Activated CD4-positive, alpha-beta memory T cell treated with anti-CD3 and anti-CD28 coated beads for 36 hours (primary cell): ENCODE measurements around the gene RNASE7. TPM values are rescaled to one million over a fixed set of nuclear protein-coding genes. Genes with fewer than 3 reads are reported as not detected.

ENCODE experiments used
- CTCF ChIA-PET: fragments of 350-600 bp; sonication (Branson Sonifier 250); formaldehyde crosslinking; loops from one replicate; lab custom pipeline; 2021; ENCODE audit warnings: antibody characterized with exemption, inconsistent platforms; lab: Charles Lee
- POLR2A ChIA-PET: fragments of 350-600 bp; sonication (Branson Sonifier 250); formaldehyde crosslinking; loops from one replicate; lab custom pipeline; 2021; ENCODE audit warnings: antibody characterized with exemption; lab: Charles Lee
- DNase-seq: peaks from one replicate; pipeline ENCODE4 v3.0.0-alpha.2; 2020
- H3K27ac Mint-ChIP-seq: one replicate; pipeline ENCODE4 v1.8.0; 2021; ENCODE audit warnings: mixed read lengths
- H3K27me3 Mint-ChIP-seq: one replicate; pipeline ENCODE4 v1.8.0; 2021; ENCODE audit warnings: mixed read lengths
- H3K36me3 Mint-ChIP-seq: one replicate; pipeline ENCODE4 v1.8.0; 2021; ENCODE audit warnings: mixed read lengths
- H3K4me1 Mint-ChIP-seq: one replicate; pipeline ENCODE4 v1.8.0; 2021; ENCODE audit warnings: low read depth, mixed read lengths
- H3K4me3 Mint-ChIP-seq: one replicate; pipeline ENCODE4 v1.8.0; 2021; ENCODE audit warnings: mild to moderate bottlenecking, mixed read lengths
- H3K9me3 Mint-ChIP-seq: one replicate; pipeline ENCODE4 v1.8.0; 2021; ENCODE audit warnings: mixed read lengths
- intact Hi-C: fragments of 100-400 bp; cut with micrococcal nuclease; formaldehyde crosslinking; loops from one replicate; pipeline ENCODE4 v1.15.1; 2023
- total RNA-seq, 2 experiments: library from RNA; stranded (reverse); gene quantifications; one replicate each; pipeline ENCODE4 v1.2.3, GENCODE V29; 2021

The RNASE7 gene
- total RNA-seq, 2 experiments from 2014 or later, result not detected

GRCh38 chr14:21071225-21072030 is 29.3 kb downstream of the RNASE7 start:
- H3K27me3 Mint-ChIP-seq, result peaks cover 49% of the 10 kb centered on the region
- intact Hi-C loops, result loop anchor here (1.0 kb wide), 1 partner anchor 21 kb away; no protein-coding TSS in a partner anchor
- no peaks in the 10 kb centered on the region for H3K9me3 Mint-ChIP-seq
- CTCF ChIA-PET, result interaction anchor here (0.9 to 3.7 kb wide), 14 partner anchors 8 to 100 kb away, joined by 3 to 51 read pairs (median 6); partner anchors contain the start of gene ZNF219
- peak overlapping the region; percentile 60 for H3K4me3 Mint-ChIP-seq
- no peaks in the 10 kb centered on the region for H3K36me3 Mint-ChIP-seq
- no peak overlapping the region for H3K27ac Mint-ChIP-seq
- POLR2A ChIA-PET, result interaction anchor here (0.7 to 1.2 kb wide), 4 partner anchors 11 to 32 kb away, joined by 3 read pairs; no protein-coding TSS in a partner anchor
- DNase-seq, result peak; percentile 83
- H3K4me1 Mint-ChIP-seq, result peaks cover 33% of the 10 kb centered on the region

GRCh38 chr14:21072031-21072473 is 29.9 kb downstream of the RNASE7 start:
- no peak for DNase-seq
- POLR2A ChIA-PET, result interaction anchor here (1.0 to 1.1 kb wide), 2 partner anchors 10 to 15 kb away, joined by 3 read pairs; no protein-coding TSS in a partner anchor
- intact Hi-C loops, result no loop called here

GRCh38 chr14:21072781-21073339 is 30.7 kb downstream of the RNASE7 start:
- H3K4me1 Mint-ChIP-seq, result peaks cover 33% of the 10 kb centered on the region
- intact Hi-C loops, result no loop called here
- H3K4me3 Mint-ChIP-seq, result no peak overlapping the region
- H3K27ac Mint-ChIP-seq, result no peak overlapping the region
- peaks cover 39% of the 10 kb centered on the region for H3K27me3 Mint-ChIP-seq
- no peaks in the 10 kb centered on the region for H3K36me3 Mint-ChIP-seq
- CTCF ChIA-PET, result interaction anchor here (1.4 to 3.7 kb wide), 4 partner anchors 20 to 58 kb away, joined by 5 to 51 read pairs (median 34); no protein-coding TSS in a partner anchor
- POLR2A ChIA-PET, result no interaction called here
- DNase-seq, result no peak
- H3K9me3 Mint-ChIP-seq, result no peaks in the 10 kb centered on the region

More at GRCh38 chr14:21072031-21072473, 29.9 kb downstream of the RNASE7 start:
- H3K4me1 Mint-ChIP-seq, result peaks cover 33% of the 10 kb centered on the region
- CTCF ChIA-PET, result interaction anchor here (1.2 to 3.7 kb wide), 6 partner anchors 15 to 101 kb away, joined by 3 to 51 read pairs (median 20); no protein-coding TSS in a partner anchor
- no peak overlapping the region for H3K27ac Mint-ChIP-seq
- no peaks in the 10 kb centered on the region for H3K9me3 Mint-ChIP-seq
- H3K36me3 Mint-ChIP-seq, result no peaks in the 10 kb centered on the region
- H3K27me3 Mint-ChIP-seq, result peaks cover 44% of the 10 kb centered on the region
- H3K4me3 Mint-ChIP-seq, result peak overlapping the region; percentile 60

GRCh38 chr14:21073921-21074320 is 31.8 kb downstream of the RNASE7 start:
- DNase-seq, result no peak
- H3K4me1 Mint-ChIP-seq, result peaks cover 28% of the 10 kb centered on the region
- intact Hi-C loops, result no loop called here
- H3K27me3 Mint-ChIP-seq, result peaks cover 30% of the 10 kb centered on the region
- no peak overlapping the region for H3K27ac Mint-ChIP-seq
- H3K4me3 Mint-ChIP-seq, result no peak overlapping the region
- no peaks in the 10 kb centered on the region for H3K9me3 Mint-ChIP-seq
- ChIA-PET POLR2A (no interaction called here), CTCF (interaction anchor here (1.4 kb wide), 1 partner anchor 59 kb away, joined by 5 read pairs; no protein-coding TSS in a partner anchor)
- no peaks in the 10 kb centered on the region for H3K36me3 Mint-ChIP-seq

GRCh38 chr14:21074398-21075272 is 32.5 kb downstream of the RNASE7 start:
- intact Hi-C loops, result no loop called here
- CTCF ChIA-PET, result interaction anchor here (0.7 to 1.4 kb wide), 2 partner anchors 18 to 30 kb away, joined by 3 to 7 read pairs; no protein-coding TSS in a partner anchor
- H3K27me3 Mint-ChIP-seq, result peaks cover 23% of the 10 kb centered on the region
- no peaks in the 10 kb centered on the region for H3K9me3 Mint-ChIP-seq
- no peak for DNase-seq
- no peak overlapping the region for H3K27ac Mint-ChIP-seq
- H3K4me3 Mint-ChIP-seq, result no peak overlapping the region
- no peaks in the 10 kb centered on the region for H3K36me3 Mint-ChIP-seq
- H3K4me1 Mint-ChIP-seq, result peaks cover 21% of the 10 kb centered on the region
- POLR2A ChIA-PET, result no interaction called here

- no peak overlapping the region for H3K4me3 Mint-ChIP-seq
- H3K27ac Mint-ChIP-seq, result no peak overlapping the region
- CTCF ChIA-PET, result interaction anchor here (1.4 kb wide), 1 partner anchor 17 kb away, joined by 7 read pairs; no protein-coding TSS in a partner anchor
- H3K36me3 Mint-ChIP-seq, result no peaks in the 10 kb centered on the region
- intact Hi-C loops, result no loop called here
- H3K9me3 Mint-ChIP-seq, result no peaks in the 10 kb centered on the region
- DNase-seq, result no peak
- POLR2A ChIA-PET, result no interaction called here
- peaks cover 16% of the 10 kb centered on the region for H3K27me3 Mint-ChIP-seq
- peaks cover 12% of the 10 kb centered on the region for H3K4me1 Mint-ChIP-seq
Measured at GRCh38 chr14:21075719-21076437, 33.7 kb downstream of the RNASE7 start.

GRCh38 chr14:21077672-21078071 is 35.5 kb downstream of the RNASE7 start:
- no peaks in the 10 kb centered on the region for H3K4me1 Mint-ChIP-seq
- no peak for DNase-seq
- peaks cover under 1% of the 10 kb centered on the region for H3K27me3 Mint-ChIP-seq
- intact Hi-C loops, result no loop called here
- no peak overlapping the region for H3K4me3 Mint-ChIP-seq
- ChIA-PET POLR2A (no interaction called here), CTCF (interaction anchor here (1.1 to 3.3 kb wide), 2 partner anchors 62 to 63 kb away, joined by 3 to 12 read pairs; no protein-coding TSS in a partner anchor)
- H3K36me3 Mint-ChIP-seq, result no peaks in the 10 kb centered on the region
- H3K27ac Mint-ChIP-seq, result no peak overlapping the region
- H3K9me3 Mint-ChIP-seq, result no peaks in the 10 kb centered on the region

GRCh38 chr14:21078287-21078686 is 36.1 kb downstream of the RNASE7 start:
- intact Hi-C loops, result no loop called here
- Mint-ChIP-seq H3K9me3 (no peaks in the 10 kb centered on the region), H3K4me1 (no peaks in the 10 kb centered on the region), H3K27me3 (no peaks in the 10 kb centered on the region), H3K4me3 (no peak overlapping the region), H3K36me3 (no peaks in the 10 kb centered on the region), H3K27ac (no peak overlapping the region)
- no peak for DNase-seq
- CTCF ChIA-PET, result interaction anchor here (3.3 kb wide), 1 partner anchor 64 kb away, joined by 12 read pairs; no protein-coding TSS in a partner anchor
- POLR2A ChIA-PET, result no interaction called here

GRCh38 chr14:21078726-21079125 is 36.6 kb downstream of the RNASE7 start:
- Mint-ChIP-seq H3K27ac (no peak overlapping the region), H3K27me3 (no peaks in the 10 kb centered on the region), H3K36me3 (no peaks in the 10 kb centered on the region), H3K4me1 (no peaks in the 10 kb centered on the region), H3K4me3 (no peak overlapping the region), H3K9me3 (no peaks in the 10 kb centered on the region)
- intact Hi-C loops, result no loop called here
- CTCF ChIA-PET, result interaction anchor here (2.4 to 3.3 kb wide), 2 partner anchors 10 to 64 kb away, joined by 9 to 12 read pairs; no protein-coding TSS in a partner anchor
- DNase-seq, result no peak
- POLR2A ChIA-PET, result no interaction called here

- no peaks in the 10 kb centered on the region for H3K36me3 Mint-ChIP-seq
- DNase-seq, result no peak
- ChIA-PET POLR2A (interaction anchor here (1.2 kb wide), 1 partner anchor 10 kb away, joined by 3 read pairs; no protein-coding TSS in a partner anchor), CTCF (interaction anchor here (0.6 to 1.4 kb wide), 2 partner anchors 32 to 67 kb away, joined by 4 to 7 read pairs; no protein-coding TSS in a partner anchor)
- H3K4me1 Mint-ChIP-seq, result peaks cover 3% of the 10 kb centered on the region
- no peaks in the 10 kb centered on the region for H3K9me3 Mint-ChIP-seq
- no peak overlapping the region for H3K27ac Mint-ChIP-seq
- intact Hi-C loops, result no loop called here
- no peaks in the 10 kb centered on the region for H3K27me3 Mint-ChIP-seq
- no peak overlapping the region for H3K4me3 Mint-ChIP-seq
Measured at GRCh38 chr14:21081521-21082142, 39.5 kb downstream of the RNASE7 start.
